ENCODE data around the gene HS6ST3.

Gene HS6ST3

DNA sequence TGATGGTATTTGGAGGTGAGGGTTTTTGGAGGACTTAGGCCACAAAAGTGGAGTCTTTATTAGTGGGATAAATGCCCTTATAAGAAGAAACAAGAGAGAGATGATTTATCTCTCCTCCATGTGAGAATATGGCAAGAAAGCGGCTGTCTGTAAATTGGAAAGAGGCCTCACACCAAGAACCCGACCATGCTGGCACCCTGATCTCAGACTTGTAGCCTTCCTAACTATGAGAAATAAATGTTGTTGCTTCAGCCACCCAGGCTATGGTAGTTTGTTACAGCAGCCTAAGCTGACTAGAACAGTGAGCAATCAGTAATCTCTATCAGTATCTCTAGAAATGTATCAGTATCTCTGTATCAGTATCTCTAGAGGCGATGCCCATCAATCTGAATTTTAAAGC lies 617.2 kb downstream of the HS6ST3 start:
- no peak overlapping the region for H3K27ac ChIP-seq (ENCODE audit: low read depth, low read length, severe bottlenecking)
- WGBS, 2 experiments (ENCODE audit: insufficient coverage in 2 of 2): 86 to 100% methylated on average over 1 to 3 of the region's 3 CpGs
- H3K4me3 ChIP-seq (ENCODE audit: extremely low read depth, insufficient read depth, low read length, poor library complexity, severe bottlenecking): no peak overlapping the region
- H3K9me3 ChIP-seq (ENCODE audit: control insufficient read depth, low read length): no peaks in the 10 kb centered on the region
- no peaks in the 10 kb centered on the region for H3K36me3 ChIP-seq (ENCODE audit: control insufficient read depth, insufficient read depth, low read length)
- no peaks in the 10 kb centered on the region for H3K4me1 ChIP-seq (ENCODE audit: control insufficient read depth, insufficient read depth, low read length, poor library complexity, severe bottlenecking)

GRCh38 chr13:96710166-96710862 lies 620.4 kb downstream of the HS6ST3 start:
- Histone ChIP-seq H3K36me3 (ENCODE audit: control insufficient read depth, insufficient read depth, low read length) (no peaks in the 10 kb centered on the region), H3K27ac (ENCODE audit: low read depth, low read length, severe bottlenecking) (no peak overlapping the region), H3K9me3 (ENCODE audit: control insufficient read depth, low read length) (no peaks in the 10 kb centered on the region), H3K4me3 (ENCODE audit: extremely low read depth, insufficient read depth, low read length, poor library complexity, severe bottlenecking) (no peak overlapping the region), H3K4me1 (ENCODE audit: control insufficient read depth, insufficient read depth, low read length, poor library complexity, severe bottlenecking) (no peaks in the 10 kb centered on the region)
- 94 to 100% methylated on average over 2 to 3 of the region's 3 CpGs for WGBS, 2 experiments (ENCODE audit: insufficient coverage in 2 of 2)

DNA sequence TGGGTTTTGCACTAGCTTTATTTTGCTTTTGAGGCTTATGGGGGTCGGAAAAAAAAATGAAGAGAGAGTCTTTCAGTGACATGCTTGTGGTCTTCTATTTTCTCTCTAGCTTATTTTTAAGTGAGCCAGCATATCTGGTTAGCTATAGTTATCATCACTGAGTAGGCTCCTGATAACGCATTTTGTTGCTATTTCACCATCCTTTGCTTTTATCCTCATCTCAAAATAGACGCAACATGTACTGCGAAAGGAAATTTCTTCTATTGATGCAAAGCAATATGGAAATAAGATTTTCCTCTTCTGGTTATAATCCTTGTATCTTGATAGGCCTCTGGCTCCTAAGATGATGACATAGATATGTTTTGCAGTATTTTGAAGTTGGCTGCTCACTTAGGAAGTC lies 630.5 kb downstream of the HS6ST3 start:
- WGBS, 2 experiments (ENCODE audit: insufficient coverage in 2 of 2): 100% methylated on average over 1 of the region's 4 CpGs; no CpG with 5 or more reads in 1 of the 2 experiments
- no peaks in the 10 kb centered on the region for H3K9me3 ChIP-seq (ENCODE audit: control insufficient read depth, low read length)
- no peak overlapping the region for H3K27ac ChIP-seq (ENCODE audit: low read depth, low read length, severe bottlenecking)
- no peaks in the 10 kb centered on the region for H3K4me1 ChIP-seq (ENCODE audit: control insufficient read depth, insufficient read depth, low read length, poor library complexity, severe bottlenecking)
- no peak overlapping the region for H3K4me3 ChIP-seq (ENCODE audit: extremely low read depth, insufficient read depth, low read length, poor library complexity, severe bottlenecking)
- H3K36me3 ChIP-seq (ENCODE audit: control insufficient read depth, insufficient read depth, low read length): no peaks in the 10 kb centered on the region

DNA sequence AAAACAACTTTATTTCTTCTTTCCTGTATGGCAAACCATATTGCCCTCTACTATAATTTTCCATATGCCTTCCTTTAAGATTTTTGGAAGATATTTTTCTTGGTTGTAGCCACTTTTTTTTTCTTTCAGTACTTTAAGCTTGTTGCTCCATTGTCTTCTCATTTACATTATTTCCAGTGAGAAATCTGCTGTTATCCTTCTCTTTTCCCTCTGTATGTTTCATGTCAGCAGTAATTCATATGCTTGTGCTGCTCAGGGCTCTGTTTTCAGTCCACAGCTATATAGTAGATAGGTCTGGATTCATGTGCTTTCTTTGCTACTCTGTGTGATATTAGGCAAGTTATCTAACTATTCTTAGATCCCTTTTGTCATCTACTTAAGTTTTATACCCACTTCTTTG lies 636.7 kb downstream of the HS6ST3 start:
- H3K36me3 ChIP-seq (ENCODE audit: control insufficient read depth, insufficient read depth, low read length): no peaks in the 10 kb centered on the region
- H3K9me3 ChIP-seq (ENCODE audit: control insufficient read depth, low read length): peaks cover 9% of the 10 kb centered on the region
- H3K4me1 ChIP-seq (ENCODE audit: control insufficient read depth, insufficient read depth, low read length, poor library complexity, severe bottlenecking): no peaks in the 10 kb centered on the region
- no peak overlapping the region for H3K4me3 ChIP-seq (ENCODE audit: extremely low read depth, insufficient read depth, low read length, poor library complexity, severe bottlenecking)
- H3K27ac ChIP-seq (ENCODE audit: low read depth, low read length, severe bottlenecking): no peak overlapping the region

DNA sequence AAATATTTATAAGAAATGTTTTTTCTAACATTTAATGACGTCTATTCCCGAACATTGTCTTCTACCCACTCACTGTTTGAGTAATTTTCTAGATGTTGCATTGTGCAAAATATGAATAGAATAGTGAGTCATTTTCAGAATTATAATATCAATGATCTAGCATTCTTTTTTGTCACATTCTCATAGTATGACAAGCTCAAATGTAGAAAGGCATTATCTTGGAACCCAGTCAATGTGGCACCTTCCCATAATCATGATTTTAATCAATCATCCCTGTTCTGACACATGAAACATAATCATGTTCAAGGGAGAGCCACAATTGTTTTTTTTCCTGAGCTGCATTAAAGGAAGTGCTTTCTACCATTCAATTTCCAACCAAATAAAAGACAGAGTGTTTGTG lies 638.6 kb downstream of the HS6ST3 start:
- Histone ChIP-seq H3K4me3 (ENCODE audit: extremely low read depth, insufficient read depth, low read length, poor library complexity, severe bottlenecking) (no peak overlapping the region), H3K36me3 (ENCODE audit: control insufficient read depth, insufficient read depth, low read length) (no peaks in the 10 kb centered on the region), H3K4me1 (ENCODE audit: control insufficient read depth, insufficient read depth, low read length, poor library complexity, severe bottlenecking) (no peaks in the 10 kb centered on the region), H3K9me3 (ENCODE audit: control insufficient read depth, low read length) (peaks cover 9% of the 10 kb centered on the region), H3K27ac (ENCODE audit: low read depth, low read length, severe bottlenecking) (no peak overlapping the region)
- no CpG with 5 or more reads among the region's 2 CpGs for WGBS, 2 experiments (ENCODE audit: insufficient coverage in 2 of 2)

DNA sequence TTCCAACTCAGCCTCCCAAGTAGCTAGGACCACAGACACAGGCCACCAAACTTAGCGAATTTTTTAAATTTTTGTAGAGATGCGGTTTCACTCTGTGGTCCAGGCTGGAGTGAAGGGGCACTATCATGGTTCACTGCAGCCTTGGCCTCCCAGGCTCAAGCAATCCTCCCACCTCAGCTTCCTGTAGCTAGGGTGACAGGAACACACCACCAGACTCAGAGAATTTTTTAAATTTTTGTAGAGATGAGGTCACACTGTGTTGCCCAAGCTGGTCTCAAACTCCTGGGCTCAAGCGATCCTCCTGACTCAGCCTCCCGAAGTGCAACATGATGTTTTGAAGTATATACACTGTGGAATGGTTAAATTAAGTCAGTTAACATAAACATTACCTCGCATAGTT lies 640.8 kb downstream of the HS6ST3 start:
- no peak overlapping the region for H3K4me3 ChIP-seq (ENCODE audit: extremely low read depth, insufficient read depth, low read length, poor library complexity, severe bottlenecking)
- H3K9me3 ChIP-seq (ENCODE audit: control insufficient read depth, low read length): peaks cover 9% of the 10 kb centered on the region
- no peak overlapping the region for H3K27ac ChIP-seq (ENCODE audit: low read depth, low read length, severe bottlenecking)
- H3K4me1 ChIP-seq (ENCODE audit: control insufficient read depth, insufficient read depth, low read length, poor library complexity, severe bottlenecking): no peaks in the 10 kb centered on the region
- 88 to 96% methylated on average over 2 to 5 of the region's 5 CpGs for WGBS, 2 experiments (ENCODE audit: insufficient coverage in 2 of 2)
- H3K36me3 ChIP-seq (ENCODE audit: control insufficient read depth, insufficient read depth, low read length): no peaks in the 10 kb centered on the region

- Histone ChIP-seq H3K4me1 (ENCODE audit: control insufficient read depth, insufficient read depth, low read length, poor library complexity, severe bottlenecking) (no peaks in the 10 kb centered on the region), H3K36me3 (ENCODE audit: control insufficient read depth, insufficient read depth, low read length) (no peaks in the 10 kb centered on the region), H3K27ac (ENCODE audit: low read depth, low read length, severe bottlenecking) (no peak overlapping the region), H3K4me3 (ENCODE audit: extremely low read depth, insufficient read depth, low read length, poor library complexity, severe bottlenecking) (no peak overlapping the region), H3K9me3 (ENCODE audit: control insufficient read depth, low read length) (no peaks in the 10 kb centered on the region)
- WGBS, 2 experiments (ENCODE audit: insufficient coverage in 2 of 2): 88 to 100% methylated on average over 1 to 3 of the region's 4 CpGs
Measured at GRCh38 chr13:96734499-96734898, 644.6 kb downstream of the HS6ST3 start.

DNA sequence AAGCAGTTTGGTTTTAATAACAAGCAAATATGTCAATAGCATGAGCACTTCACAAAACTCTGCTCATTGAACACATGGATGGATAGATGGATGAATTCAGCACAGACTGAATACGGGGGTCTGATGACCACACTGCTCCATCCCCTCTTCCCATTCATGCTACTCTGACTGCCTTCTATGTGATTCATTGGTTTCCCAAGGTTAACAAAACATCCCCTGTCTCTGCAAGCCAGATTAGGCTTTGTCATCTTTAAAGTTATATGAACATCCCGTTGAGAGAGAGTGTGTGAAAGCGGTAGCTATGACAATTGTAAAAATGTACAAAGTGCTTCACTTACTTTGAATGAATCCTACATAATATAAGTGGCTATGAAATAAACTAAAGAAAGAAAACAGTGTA lies 651.9 kb downstream of the HS6ST3 start:
- no peaks in the 10 kb centered on the region for H3K9me3 ChIP-seq (ENCODE audit: control insufficient read depth, low read length)
- no peaks in the 10 kb centered on the region for H3K36me3 ChIP-seq (ENCODE audit: control insufficient read depth, insufficient read depth, low read length)
- H3K4me1 ChIP-seq (ENCODE audit: control insufficient read depth, insufficient read depth, low read length, poor library complexity, severe bottlenecking): no peaks in the 10 kb centered on the region
- no peak overlapping the region for H3K4me3 ChIP-seq (ENCODE audit: extremely low read depth, insufficient read depth, low read length, poor library complexity, severe bottlenecking)
- H3K27ac ChIP-seq (ENCODE audit: low read depth, low read length, severe bottlenecking): no peak overlapping the region
- no CpG with 5 or more reads among the region's 3 CpGs for WGBS, 2 experiments (ENCODE audit: insufficient coverage in 2 of 2)

DNA sequence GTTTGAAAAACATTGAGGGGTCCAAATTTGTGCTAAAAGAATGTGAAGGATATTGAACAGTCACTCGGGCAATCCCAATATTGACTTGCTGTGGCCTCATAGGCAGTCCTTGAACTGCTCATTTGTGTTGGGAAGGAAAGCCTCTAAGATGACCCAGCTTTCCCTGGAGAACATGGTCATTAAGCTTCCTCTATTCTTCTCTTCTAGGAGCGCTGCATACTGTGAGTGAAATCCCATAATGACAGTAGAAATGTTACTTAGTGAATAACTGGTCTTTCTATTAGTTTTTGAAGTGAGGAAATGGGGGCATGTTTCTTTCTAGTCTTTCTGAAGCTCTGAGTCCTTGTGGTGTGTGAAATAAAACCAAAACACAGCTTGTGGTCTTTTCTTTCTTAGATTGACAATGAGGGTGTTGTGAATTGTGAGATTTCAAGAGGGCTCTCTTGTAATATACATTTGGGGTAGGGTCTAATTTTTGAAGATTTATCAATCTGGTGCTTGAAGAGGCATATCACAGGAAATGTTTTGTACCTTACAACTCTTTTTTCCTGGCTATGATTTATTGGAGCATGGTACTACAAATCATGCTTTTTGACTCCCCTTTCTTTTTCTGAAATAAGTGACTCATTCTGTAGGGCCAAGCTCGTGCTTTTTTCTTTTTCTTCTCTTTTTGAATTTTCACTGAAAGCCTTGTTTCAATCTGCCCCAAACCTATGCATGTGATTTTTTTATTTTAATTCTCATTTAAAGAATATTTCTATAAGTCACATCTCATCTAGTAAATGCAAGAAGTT lies 653.6 kb downstream of the HS6ST3 start:
- no peak overlapping the region for H3K27ac ChIP-seq (ENCODE audit: low read depth, low read length, severe bottlenecking)
- H3K36me3 ChIP-seq (ENCODE audit: control insufficient read depth, insufficient read depth, low read length): no peaks in the 10 kb centered on the region
- H3K4me3 ChIP-seq (ENCODE audit: extremely low read depth, insufficient read depth, low read length, poor library complexity, severe bottlenecking): no peak overlapping the region
- no peaks in the 10 kb centered on the region for H3K9me3 ChIP-seq (ENCODE audit: control insufficient read depth, low read length)
- no peaks in the 10 kb centered on the region for H3K4me1 ChIP-seq (ENCODE audit: control insufficient read depth, insufficient read depth, low read length, poor library complexity, severe bottlenecking)
- 83 to 89% methylated on average over 1 of the region's 3 CpGs for WGBS, 2 experiments (ENCODE audit: insufficient coverage in 2 of 2)

DNA sequence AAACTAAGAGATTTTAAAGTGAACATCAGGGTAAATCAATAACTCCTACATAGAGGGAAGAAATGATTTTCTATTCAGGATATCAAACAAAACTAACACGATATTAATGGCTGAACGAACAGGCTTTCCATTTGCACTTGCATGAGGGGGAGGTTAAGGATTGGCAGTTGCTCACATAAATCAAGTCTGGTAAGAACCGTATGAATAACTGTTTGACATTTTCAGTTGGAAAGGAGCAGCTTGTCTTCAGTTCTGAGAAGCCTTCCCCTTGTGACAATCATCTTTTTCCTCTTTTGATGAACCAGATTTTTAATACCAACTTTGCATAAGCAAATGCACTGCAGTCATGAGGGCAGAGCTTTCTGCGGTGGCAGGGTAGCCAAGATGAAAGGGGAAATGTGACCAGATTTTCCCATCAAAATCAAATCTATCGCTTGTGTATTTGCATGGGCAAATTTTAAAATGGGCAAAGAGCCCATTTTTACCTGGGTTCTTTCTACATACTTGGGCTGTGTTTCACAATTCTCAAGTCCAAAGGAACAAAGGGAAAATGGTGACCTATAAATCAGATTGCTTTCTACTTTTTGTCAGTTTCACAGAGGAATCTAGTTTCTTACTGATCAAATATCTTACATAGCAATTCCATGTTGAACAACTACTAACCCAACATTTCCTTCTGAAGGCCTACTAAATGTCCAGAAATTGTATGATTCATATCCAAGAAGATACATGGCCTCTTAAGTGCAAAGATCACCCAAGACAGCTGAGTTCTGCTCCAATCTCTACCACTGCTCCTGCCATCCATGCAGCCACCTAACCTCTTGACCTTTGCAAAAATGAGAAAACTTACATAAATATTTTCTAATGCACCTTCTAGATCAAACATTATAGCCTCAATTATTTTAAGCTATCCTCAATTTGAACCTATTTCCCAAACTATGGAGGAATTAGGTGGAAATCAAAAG lies 654.7 kb downstream of the HS6ST3 start:
- 93 to 100% methylated on average over 2 to 3 of the region's 5 CpGs for WGBS, 2 experiments (ENCODE audit: insufficient coverage in 2 of 2)
- Histone ChIP-seq H3K4me1 (ENCODE audit: control insufficient read depth, insufficient read depth, low read length, poor library complexity, severe bottlenecking) (no peaks in the 10 kb centered on the region), H3K4me3 (ENCODE audit: extremely low read depth, insufficient read depth, low read length, poor library complexity, severe bottlenecking) (no peak overlapping the region), H3K36me3 (ENCODE audit: control insufficient read depth, insufficient read depth, low read length) (no peaks in the 10 kb centered on the region), H3K27ac (ENCODE audit: low read depth, low read length, severe bottlenecking) (no peak overlapping the region), H3K9me3 (ENCODE audit: control insufficient read depth, low read length) (no peaks in the 10 kb centered on the region)

All from mesodermal cell (in vitro differentiated cells).